Stimulated activated effector memory CD8-positive, alpha-beta T cell treated with anti-CD3 and anti-CD28 coated beads, Interleukin-12 subunit alpha, Interleukin-12 subunit beta, amount 100 ng/mL, for 72 hours (primary cell): Measurements from ENCODE around the gene CERT1.
"Not testable (repeated sequence)": the region's sequence is repeated elsewhere in the genome, so short reads cannot be mapped to it uniquely, and the experiment has no call there.

ENCODE experiments used
- ATAC-seq: fragments of 150-1000 bp; cut with Tn5 transposase; 2 replicates; pipeline ENCODE4 v1.10.0; 2021
- DNase-seq, 2 donors: peaks; one replicate each; pipeline ENCODE4 v3.0.0; 2021 to 2022; ENCODE audit warnings: low spot score in 2 of 2
- H3K27ac Mint-ChIP-seq: one replicate; pipeline ENCODE4 v1.8.0; 2022; ENCODE audit warnings: mild to moderate bottlenecking, mixed read lengths
- H3K36me3 Mint-ChIP-seq: one replicate; pipeline ENCODE4 v1.8.0; 2022; ENCODE audit warnings: mild to moderate bottlenecking, mixed read lengths
- H3K4me1 Mint-ChIP-seq: one replicate; pipeline ENCODE4 v1.8.0; 2022; ENCODE audit warnings: mixed read lengths
- H3K4me3 Mint-ChIP-seq: one replicate; pipeline ENCODE4 v1.8.0; 2022; ENCODE audit warnings: mild to moderate bottlenecking, mixed read lengths
- H3K9me3 Mint-ChIP-seq: one replicate; pipeline ENCODE4 v1.8.0; 2022; ENCODE audit warnings: mixed read lengths

CERT1 gene

GRCh38 chr5:75510417-75510835 is 1.0 kb downstream of the CERT1 start:
- H3K27ac Mint-ChIP-seq = peak overlapping the region; percentile 92
- peak overlapping the region; percentile 85 for H3K4me3 Mint-ChIP-seq
- DNase-seq (no peak), ATAC-seq (no peak)
- peaks cover 41% of the 10 kb centered on the region for H3K4me1 Mint-ChIP-seq
- peaks cover 14% of the 10 kb centered on the region for H3K36me3 Mint-ChIP-seq
- no peaks in the 10 kb centered on the region for H3K9me3 Mint-ChIP-seq

- Mint-ChIP-seq H3K27ac (peak overlapping the region; percentile 92), H3K4me1 (peaks cover 41% of the 10 kb centered on the region), H3K36me3 (peaks cover 19% of the 10 kb centered on the region), H3K4me3 (peak overlapping the region; percentile 85), H3K9me3 (no peaks in the 10 kb centered on the region)
- no peak for ATAC-seq
- no peak for DNase-seq
Measured at GRCh38 chr5:75509956-75510355, 1.5 kb downstream of the CERT1 start.

- no peaks in the 10 kb centered on the region for H3K9me3 Mint-ChIP-seq
- H3K27ac Mint-ChIP-seq = no peak overlapping the region
- H3K4me1 Mint-ChIP-seq = peaks cover 41% of the 10 kb centered on the region
- DNase-seq = no peak
- H3K4me3 Mint-ChIP-seq = peak overlapping the region; percentile 85
- peaks cover 23% of the 10 kb centered on the region for H3K36me3 Mint-ChIP-seq
- no peak for ATAC-seq
Measured at GRCh38 chr5:75509546-75509945, 1.9 kb downstream of the CERT1 start.

- no peaks in the 10 kb centered on the region for H3K9me3 Mint-ChIP-seq
- H3K4me1 Mint-ChIP-seq = peaks cover 36% of the 10 kb centered on the region
- peaks cover 40% of the 10 kb centered on the region for H3K36me3 Mint-ChIP-seq
- H3K4me3 Mint-ChIP-seq = no peak overlapping the region
- H3K27ac Mint-ChIP-seq = no peak overlapping the region
- DNase-seq (no peak), ATAC-seq (no peak)
Measured at GRCh38 chr5:75507841-75508240, 3.6 kb downstream of the CERT1 start.

- Mint-ChIP-seq H3K36me3 (peaks cover 55% of the 10 kb centered on the region), H3K4me1 (peaks cover 35% of the 10 kb centered on the region)
- H3K9me3 Mint-ChIP-seq, H3K27ac Mint-ChIP-seq, H3K4me3 Mint-ChIP-seq, ATAC-seq, DNase-seq: not testable (repeated sequence)
Measured at GRCh38 chr5:75505112-75505511, 6.3 kb downstream of the CERT1 start.

GRCh38 chr5:75498875-75499274 is 12.6 kb downstream of the CERT1 start:
- ATAC-seq, H3K9me3 Mint-ChIP-seq, H3K4me3 Mint-ChIP-seq, DNase-seq: not testable (repeated sequence)
- peak overlapping the region; percentile 40 for H3K27ac Mint-ChIP-seq
- peaks cover 17% of the 10 kb centered on the region for H3K4me1 Mint-ChIP-seq
- H3K36me3 Mint-ChIP-seq = peaks cover 63% of the 10 kb centered on the region

- H3K4me1 Mint-ChIP-seq = peaks cover 17% of the 10 kb centered on the region
- H3K4me3 Mint-ChIP-seq = no peak overlapping the region
- no peaks in the 10 kb centered on the region for H3K9me3 Mint-ChIP-seq
- ATAC-seq = no peak
- H3K27ac Mint-ChIP-seq = no peak overlapping the region
- DNase-seq = no peak
- H3K36me3 Mint-ChIP-seq = peaks cover 57% of the 10 kb centered on the region
Measured at GRCh38 chr5:75498208-75498777, 13.1 kb downstream of the CERT1 start.

- H3K4me1 Mint-ChIP-seq = peaks cover 11% of the 10 kb centered on the region
- DNase-seq (no peak), ATAC-seq (no peak)
- peaks cover 59% of the 10 kb centered on the region for H3K36me3 Mint-ChIP-seq
- H3K27ac Mint-ChIP-seq = no peak overlapping the region
- no peak overlapping the region for H3K4me3 Mint-ChIP-seq
- no peaks in the 10 kb centered on the region for H3K9me3 Mint-ChIP-seq
Measured at GRCh38 chr5:75496026-75496425, 15.4 kb downstream of the CERT1 start.

- no peak overlapping the region for H3K27ac Mint-ChIP-seq
- peaks cover 4% of the 10 kb centered on the region for H3K9me3 Mint-ChIP-seq
- peaks cover 19% of the 10 kb centered on the region for H3K4me1 Mint-ChIP-seq
- DNase-seq (no peak), ATAC-seq (no peak)
- H3K36me3 Mint-ChIP-seq = peaks cover 42% of the 10 kb centered on the region
- no peak overlapping the region for H3K4me3 Mint-ChIP-seq
Measured at GRCh38 chr5:75491621-75492020, 19.8 kb downstream of the CERT1 start.

- not testable (repeated sequence) for H3K9me3 Mint-ChIP-seq, ATAC-seq, H3K27ac Mint-ChIP-seq, H3K4me3 Mint-ChIP-seq, DNase-seq
- peaks cover 34% of the 10 kb centered on the region for H3K4me1 Mint-ChIP-seq
- H3K36me3 Mint-ChIP-seq = peaks cover 35% of the 10 kb centered on the region
Measured at GRCh38 chr5:75489847-75490246, 21.6 kb downstream of the CERT1 start.

GRCh38 chr5:75484605-75485004 is 26.8 kb downstream of the CERT1 start:
- Mint-ChIP-seq H3K4me1 (peaks cover 58% of the 10 kb centered on the region), H3K27ac (no peak overlapping the region), H3K36me3 (peaks cover 4% of the 10 kb centered on the region), H3K4me3 (no peak overlapping the region), H3K9me3 (peaks cover 13% of the 10 kb centered on the region)
- DNase-seq = no peak
- ATAC-seq = no peak

GRCh38 chr5:75482482-75482881 is 28.9 kb downstream of the CERT1 start:
- H3K4me3 Mint-ChIP-seq = no peak overlapping the region
- no peaks in the 10 kb centered on the region for H3K36me3 Mint-ChIP-seq
- no peak overlapping the region for H3K27ac Mint-ChIP-seq
- ATAC-seq (peak; percentile 42), DNase-seq (no peak)
- peaks cover 9% of the 10 kb centered on the region for H3K9me3 Mint-ChIP-seq
- peaks cover 54% of the 10 kb centered on the region for H3K4me1 Mint-ChIP-seq

GRCh38 chr5:75481024-75481423 is 30.4 kb downstream of the CERT1 start:
- peaks cover 49% of the 10 kb centered on the region for H3K4me1 Mint-ChIP-seq
- H3K9me3 Mint-ChIP-seq = peaks cover 9% of the 10 kb centered on the region
- DNase-seq (no peak), ATAC-seq (no peak)
- no peak overlapping the region for H3K4me3 Mint-ChIP-seq
- H3K36me3 Mint-ChIP-seq = no peaks in the 10 kb centered on the region
- H3K27ac Mint-ChIP-seq = no peak overlapping the region

GRCh38 chr5:75475364-75475763 is 36.1 kb downstream of the CERT1 start:
- H3K9me3 Mint-ChIP-seq = peaks cover 4% of the 10 kb centered on the region
- H3K36me3 Mint-ChIP-seq = no peaks in the 10 kb centered on the region
- H3K4me3 Mint-ChIP-seq = no peak overlapping the region
- peaks cover 30% of the 10 kb centered on the region for H3K4me1 Mint-ChIP-seq
- ATAC-seq (no peak), DNase-seq (no peak)
- no peak overlapping the region for H3K27ac Mint-ChIP-seq

GRCh38 chr5:75473463-75473862 is 38.0 kb downstream of the CERT1 start:
- DNase-seq = no peak
- Mint-ChIP-seq H3K9me3 (peaks cover 19% of the 10 kb centered on the region), H3K4me1 (peaks cover 26% of the 10 kb centered on the region), H3K4me3 (no peak overlapping the region), H3K27ac (no peak overlapping the region), H3K36me3 (no peaks in the 10 kb centered on the region)
- no peak for ATAC-seq

GRCh38 chr5:75472973-75473372 is 38.5 kb downstream of the CERT1 start:
- Mint-ChIP-seq H3K36me3 (no peaks in the 10 kb centered on the region), H3K9me3 (peaks cover 19% of the 10 kb centered on the region), H3K4me3 (no peak overlapping the region), H3K4me1 (peaks cover 26% of the 10 kb centered on the region), H3K27ac (no peak overlapping the region)
- no peak for DNase-seq
- ATAC-seq = no peak

- no peak overlapping the region for H3K27ac Mint-ChIP-seq
- no peak for ATAC-seq
- H3K36me3 Mint-ChIP-seq = no peaks in the 10 kb centered on the region
Measured at GRCh38 chr5:75471193-75471592, 40.2 kb downstream of the CERT1 start.

More at GRCh38 chr5:75471193-75471592, 40.2 kb downstream of the CERT1 start:
- Mint-ChIP-seq H3K4me3 (no peak overlapping the region), H3K9me3 (peaks cover 19% of the 10 kb centered on the region), H3K4me1 (peaks cover 30% of the 10 kb centered on the region)
- no peak for DNase-seq
